Keratinocyte (primary cell): ENCODE data around the gene GABRE. TPM values are rescaled to one million over a fixed set of nuclear protein-coding genes. Genes with fewer than 3 reads are reported as not detected.
A peak's percentile ranks its signal among the peaks of the same experiment; 100 is the strongest.

ENCODE experiments used
- DNase-seq: peaks from one replicate; pipeline ENCODE4 v3.0.0-alpha.2; 2011; ENCODE audit warnings: low read depth, missing footprints, low spot score
- FAIRE-seq: peaks from 2 replicates; lab custom pipeline; 2011; peaks lifted over from hg19 to GRCh38; lab: Jason Lieb, UNC
- H2AFZ ChIP-seq: 2 replicates; pipeline ENCODE4 v1.6.0; 2012; ENCODE audit warnings: low read length, control low read depth, inconsistent platforms; ENCODE audit not compliant: control insufficient read depth
- H3K27ac ChIP-seq: 2 replicates; pipeline ENCODE4 v1.5.1; 2011; ENCODE audit warnings: low read length; ENCODE audit not compliant: control insufficient read depth, insufficient read depth
- H3K27me3 ChIP-seq: 3 replicates; pipeline ENCODE4 v1.6.0; 2011; ENCODE audit warnings: low read length; ENCODE audit not compliant: control insufficient read depth, insufficient read depth; ENCODE audit errors: extremely low read depth
- H3K36me3 ChIP-seq, 2 experiments: 2 replicates in 1 of 2; 3 replicates in 1 of 2; pipeline ENCODE4 v1.5.1; 2011; ENCODE audit warnings: low read length in 2 of 2, mild to moderate bottlenecking in 1 of 2; ENCODE audit not compliant: control insufficient read depth in 2 of 2, insufficient read depth in 2 of 2; ENCODE audit errors: extremely low read depth in 1 of 2
- H3K4me1 ChIP-seq: 3 replicates; pipeline ENCODE4 v1.5.1; 2011; ENCODE audit warnings: low read length; ENCODE audit not compliant: control insufficient read depth, insufficient read depth; ENCODE audit errors: extremely low read depth
- H3K4me2 ChIP-seq: 3 replicates; pipeline ENCODE4 v1.6.0; 2011; ENCODE audit warnings: low read depth, low read length; ENCODE audit not compliant: control insufficient read depth, insufficient read depth; ENCODE audit errors: extremely low read depth
- H3K4me3 ChIP-seq, 3 experiments: fragments of 200-600 bp in 1 of 3; sonication (generic) in 1 of 3; 2 replicates in 2 of 3; 3 replicates in 1 of 3; pipeline ENCODE4 v1.5.1; 2011 to 2016; ENCODE audit warnings: low read length in 3 of 3, mild to moderate bottlenecking in 3 of 3, control low read depth in 2 of 3, inconsistent platforms in 1 of 3, low read depth in 1 of 3, mixed read lengths in 1 of 3, mixed run types in 1 of 3, moderate library complexity in 1 of 3; ENCODE audit not compliant: control insufficient read depth in 2 of 3, insufficient read depth in 2 of 3; ENCODE audit errors: extremely low read depth in 1 of 3
- H3K79me2 ChIP-seq: 2 replicates; pipeline ENCODE4 v1.6.0; 2012; ENCODE audit warnings: low read length; ENCODE audit not compliant: control insufficient read depth, insufficient read depth
- H3K9ac ChIP-seq: 3 replicates; pipeline ENCODE4 v1.6.0; 2011; ENCODE audit warnings: low read length; ENCODE audit not compliant: control insufficient read depth, insufficient read depth; ENCODE audit errors: extremely low read depth
- H3K9me1 ChIP-seq: 3 replicates; pipeline ENCODE4 v1.6.0; 2011; ENCODE audit warnings: low read length; ENCODE audit not compliant: control insufficient read depth, insufficient read depth; ENCODE audit errors: extremely low read depth
- H3K9me3 ChIP-seq: 2 replicates; pipeline ENCODE4 v1.5.1; 2012; ENCODE audit warnings: low read depth, low read length; ENCODE audit not compliant: control insufficient read depth
- H4K20me1 ChIP-seq: 3 replicates; pipeline ENCODE4 v1.6.0; 2011; ENCODE audit warnings: low read length; ENCODE audit not compliant: control insufficient read depth, insufficient read depth; ENCODE audit errors: extremely low read depth
- CTCF ChIP-seq, 3 experiments: IDR thresholded peaks in 1 of 3; conservative IDR thresholded peaks in 1 of 3; optimal IDR thresholded peaks in 1 of 3; 2 replicates in 2 of 3; 3 replicates in 1 of 3; pipeline versions ENCODE3 to v1.5.1; 2011; ENCODE audit warnings: low read length in 3 of 3, mild to moderate bottlenecking in 3 of 3, moderate library complexity in 2 of 3, control low read depth in 1 of 3, inconsistent platforms in 1 of 3; ENCODE audit not compliant: insufficient read depth in 2 of 3; ENCODE audit errors: extremely low read depth in 1 of 3
- EZH2 ChIP-seq: IDR thresholded peaks from one replicate; pipeline ENCODE4 v1.6.1; 2012; ENCODE audit warnings: inconsistent platforms, mild to moderate bottlenecking, low read length, moderate library complexity
- dilution Hi-C: fragments of 300-500 bp; cut with MboI; formaldehyde crosslinking; loops from one replicate; pipeline ENCODE4 v1.7.0; 2020; ENCODE audit warnings: low sequenced_read_pairs; ENCODE audit not compliant: extremely low pct_ligation_motif_present
- polyA plus RNA-seq, 5 experiments: library from polyadenylated mRNA; depleted of rRNA in 3 of 5; stranded (reverse) in 3 of 5; stranded (forward) in 1 of 5; unstranded in 1 of 5; fragments of >200 nt; gene quantifications; 1 replicate in 1 of 5; 2 replicates in 3 of 5; 3 replicates in 1 of 5; pipeline versions ENCODE4 v1.2.1 to v1.2.3, GENCODE V29; 2011 to 2012; ENCODE audit warnings: missing spikeins in 2 of 5, low read depth in 1 of 5, low replicate concordance in 1 of 5

Gene GABRE
- polyA plus RNA-seq, 1 donor (not counting 4 experiments of a cell fraction or from before 2014, with no cell fraction given): 34.1 TPM

- Histone ChIP-seq H3K36me3 (no peaks in the 10 kb centered on the region), H3K4me2 (no peak overlapping the region), H3K4me1 (peaks cover 38% of the 10 kb centered on the region), H3K9me1 (no peaks in the 10 kb centered on the region), H3K4me3 (no peak overlapping the region), H3K9me3 (no peaks in the 10 kb centered on the region), H2AFZ (no peak overlapping the region), H3K9ac (no peak overlapping the region), H4K20me1 (no peaks in the 10 kb centered on the region), H3K27me3 (no peaks in the 10 kb centered on the region), H3K27ac (no peak overlapping the region), H3K79me2 (peaks cover 8% of the 10 kb centered on the region)
- DNase-seq: no peak
- no peak for TF ChIP-seq CTCF (optimal IDR thresholded peaks at IDR 0.05 in 1 of 3, IDR thresholded peaks at IDR 0.05 in 1 of 3, conservative IDR thresholded peaks at IDR 0.05 in 1 of 3; ENCODE audit: extremely low read depth in 1 of 3, insufficient read depth in 2 of 3, low read length in 3 of 3)
- TF ChIP-seq EZH2: no peak
- dilution Hi-C loops: no loop called here
- peak; percentile 62 for FAIRE-seq
These were observed 3.4 kb upstream of the GABRE start for GRCh38 chrX:151977923-151978322.

- dilution Hi-C loops: no loop called here
- DNase-seq: no peak
- no peaks in the 10 kb centered on the region for H4K20me1 ChIP-seq
- H3K27me3 ChIP-seq: no peaks in the 10 kb centered on the region
- H3K9me3 ChIP-seq: no peaks in the 10 kb centered on the region
- H3K79me2 ChIP-seq: peaks cover 16% of the 10 kb centered on the region
- no peak for TF ChIP-seq EZH2
- H3K4me1 ChIP-seq: peaks cover 35% of the 10 kb centered on the region
- no peak overlapping the region for H3K9ac ChIP-seq
- H3K4me2 ChIP-seq: no peak overlapping the region
- H3K27ac ChIP-seq: no peak overlapping the region
- no peaks in the 10 kb centered on the region for H3K9me1 ChIP-seq
- FAIRE-seq: no peak
- no peak overlapping the region for H2AFZ ChIP-seq
- H3K36me3 ChIP-seq: no peaks in the 10 kb centered on the region
- H3K4me3 ChIP-seq: no peak overlapping the region
These were observed 2.5 kb upstream of the GABRE start for GRCh38 chrX:151977009-151977408.

GRCh38 chrX:151975736-151976275 is 1.3 kb upstream of the GABRE start:
- Histone ChIP-seq H3K4me1 (peaks cover 29% of the 10 kb centered on the region), H3K27ac (no peak overlapping the region), H2AFZ (no peak overlapping the region), H3K9me3 (no peaks in the 10 kb centered on the region), H4K20me1 (no peaks in the 10 kb centered on the region), H3K9me1 (no peaks in the 10 kb centered on the region), H3K4me3 (no peak overlapping the region), H3K79me2 (peaks cover 16% of the 10 kb centered on the region), H3K9ac (no peak overlapping the region), H3K27me3 (no peaks in the 10 kb centered on the region), H3K4me2 (no peak overlapping the region), H3K36me3 (no peaks in the 10 kb centered on the region)
- TF ChIP-seq EZH2 (no peak), CTCF (optimal IDR thresholded peaks at IDR 0.05 in 1 of 3, IDR thresholded peaks at IDR 0.05 in 1 of 3, conservative IDR thresholded peaks at IDR 0.05 in 1 of 3; ENCODE audit: extremely low read depth in 1 of 3, insufficient read depth in 2 of 3, low read length in 3 of 3) (no peak)
- dilution Hi-C loops: no loop called here
- no peak for DNase-seq
- FAIRE-seq: no peak
